IMR-90 (cell line): ENCODE measurements around the gene CDH16. TPM values are rescaled to one million over a fixed set of nuclear protein-coding genes. Genes with fewer than 3 reads are reported as not detected.

Experiments
- ATAC-seq: fragments of 200-7000 bp; cut with Tn5 transposase; 2 replicates; pipeline ENCODE4 v1.9.1; 2020; ENCODE audit warnings: low read depth, mild to moderate bottlenecking, moderate library complexity
- BruUV-seq: library from RNA; stranded (reverse); fragments of 400-500 nt; replicated peaks from 2 replicates; lab custom pipeline; 2021; lab: Mats Ljungman, UMichigan
- CTCF ChIA-PET: fragments of 300-600 bp; formaldehyde crosslinking; extraction: SDS; loops from one replicate; lab custom pipeline; 2021; ENCODE audit warnings: antibody characterized with exemption; lab: Yijun Ruan, JAX
- POLR2A ChIA-PET: fragments of 300-600 bp; sonication (Branson Sonifier 250); formaldehyde crosslinking; loops from one replicate; lab custom pipeline; 2022; ENCODE audit warnings: antibody characterized with exemption; ENCODE audit not compliant: unreplicated experiment; lab: Charles Lee
- DNase-seq: peaks from one replicate; pipeline ENCODE4 v3.0.0; 2013
- H2AFZ ChIP-seq: replicated peaks from 2 replicates; pipeline ENCODE3; 2013; ENCODE audit warnings: low read length, mild to moderate bottlenecking; ENCODE audit not compliant: poor library complexity
- H2AK5ac ChIP-seq: 2 replicates; pipeline ENCODE4 v1.6.1; 2013; ENCODE audit warnings: low read depth, low read length, inconsistent platforms
- H2AK9ac ChIP-seq: replicated peaks from 2 replicates; pipeline ENCODE3; 2013; ENCODE audit warnings: mild to moderate bottlenecking, low read depth, low read length, moderate library complexity; ENCODE audit not compliant: poor library complexity
- H2BK120ac ChIP-seq: 2 replicates; pipeline ENCODE4 v1.6.1; 2013; ENCODE audit warnings: low read depth, low read length, inconsistent platforms
- H2BK15ac ChIP-seq: 3 replicates; pipeline ENCODE4 v1.6.1; 2013; ENCODE audit warnings: low read depth, low read length, inconsistent platforms
- H2BK20ac ChIP-seq: 2 replicates; pipeline ENCODE4 v1.6.1; 2013; ENCODE audit warnings: low read depth, mild to moderate bottlenecking, inconsistent platforms, low read length, moderate library complexity
- H2BK5ac ChIP-seq: 2 replicates; pipeline ENCODE4 v1.6.1; 2013; ENCODE audit warnings: mild to moderate bottlenecking, low read depth, low read length, inconsistent platforms; ENCODE audit not compliant: poor library complexity, severe bottlenecking
- H3K14ac ChIP-seq: replicated peaks from 2 replicates; pipeline ENCODE4 v1.6.1; 2013; ENCODE audit warnings: low read depth, low read length, inconsistent platforms
- H3K18ac ChIP-seq: 2 replicates; pipeline ENCODE4 v1.6.1; 2013; ENCODE audit warnings: low read depth, low read length, control low read depth
- H3K23ac ChIP-seq: 2 replicates; pipeline ENCODE4 v1.6.1; 2013; ENCODE audit warnings: low read depth, low read length, inconsistent platforms
- H3K27ac ChIP-seq: 2 replicates; pipeline ENCODE4 v1.5.1; 2013; ENCODE audit warnings: mild to moderate bottlenecking, control low read depth, low read length; ENCODE audit not compliant: insufficient read depth
- H3K27me3 ChIP-seq: 2 replicates; pipeline ENCODE4 v1.6.1; 2013; ENCODE audit warnings: low read length; ENCODE audit not compliant: control insufficient read depth, insufficient read depth
- H3K36me3 ChIP-seq: 2 replicates; pipeline ENCODE4 v1.6.1; 2013; ENCODE audit warnings: low read length, mixed read lengths; ENCODE audit not compliant: control insufficient read depth, insufficient read depth
- H3K4ac ChIP-seq: 2 replicates; pipeline ENCODE4 v1.6.1; 2013; ENCODE audit warnings: low read depth, low read length, inconsistent platforms
- H3K4me1 ChIP-seq: 2 replicates; pipeline ENCODE4 v1.6.1; 2013; ENCODE audit warnings: low read length, mixed read lengths; ENCODE audit not compliant: control insufficient read depth, insufficient read depth
- H3K4me2 ChIP-seq: 2 replicates; pipeline ENCODE4 v1.6.1; 2013; ENCODE audit warnings: low read depth, mild to moderate bottlenecking, control low read depth, low read length, moderate library complexity
- H3K4me3 ChIP-seq: 2 replicates; pipeline ENCODE4 v1.5.1; 2013; ENCODE audit warnings: low read depth, mild to moderate bottlenecking, control low read depth, low read length, moderate library complexity; ENCODE audit not compliant: insufficient read depth
- H3K56ac ChIP-seq: 2 replicates; pipeline ENCODE4 v1.6.1; 2013; ENCODE audit warnings: low read length, inconsistent platforms; ENCODE audit not compliant: insufficient read depth; ENCODE audit errors: extremely low read depth
- H3K79me1 ChIP-seq, 2 experiments: 2 replicates each; pipeline ENCODE4 v1.6.1; 2013; ENCODE audit warnings: low read length in 2 of 2, inconsistent platforms in 1 of 2, low read depth in 1 of 2
- H3K9ac ChIP-seq: 2 replicates; pipeline ENCODE4 v1.6.1; 2013; ENCODE audit warnings: low read depth, low read length, control low read depth
- H3K9me1 ChIP-seq: 2 replicates; pipeline ENCODE4 v1.6.1; 2013; ENCODE audit warnings: low read length, inconsistent platforms; ENCODE audit not compliant: insufficient read depth
- H3K9me3 ChIP-seq: 2 replicates; pipeline ENCODE4 v1.6.1; 2013; ENCODE audit warnings: low read length; ENCODE audit not compliant: control insufficient read depth, insufficient read depth
- H4K20me1 ChIP-seq: 2 replicates; pipeline ENCODE4 v1.6.1; 2013; ENCODE audit warnings: low read length, inconsistent platforms; ENCODE audit not compliant: insufficient read depth
- H4K5ac ChIP-seq: 2 replicates; pipeline ENCODE4 v1.6.1; 2013; ENCODE audit warnings: mild to moderate bottlenecking, low read depth, low read length, control low read depth
- H4K8ac ChIP-seq, 2 experiments: 2 replicates each; pipeline ENCODE4 v1.6.1; 2013; ENCODE audit warnings: low read depth in 2 of 2, low read length in 2 of 2, control low read depth in 1 of 2, inconsistent platforms in 1 of 2
- H4K91ac ChIP-seq: 2 replicates; pipeline ENCODE4 v1.6.1; 2013; ENCODE audit warnings: low read depth, low read length, inconsistent platforms; ENCODE audit not compliant: insufficient read depth
- CHD1 ChIP-seq: IDR thresholded peaks from 2 replicates; pipeline ENCODE4 v1.6.1; 2012; ENCODE audit warnings: low read depth, low read length, improper control_type of control experiment
- MAZ ChIP-seq: IDR thresholded peaks from 2 replicates; pipeline ENCODE4 v1.6.1; 2012; ENCODE audit warnings: low read depth, mild to moderate bottlenecking, low read length, improper control_type of control experiment, moderate library complexity, borderline replicate concordance
- NFE2L2 ChIP-seq: fragments of 150-350 bp; IDR thresholded peaks from 2 replicates; pipeline ENCODE4 v1.6.1; 2016; ENCODE audit warnings: low read depth, mild to moderate bottlenecking, low read length
- USF2 ChIP-seq: fragments of 150-350 bp; IDR thresholded peaks from 2 replicates; pipeline ENCODE4 v1.6.1; 2017; ENCODE audit warnings: mild to moderate bottlenecking, antibody characterized with exemption, low read length, low read depth
- WGBS, 2 experiments: methylation state at CpG; one replicate each; pipeline versions ENCODE4 v1.1.5 to v1.1.7; 2013; ENCODE audit warnings: missing lambda C conversion rate in 2 of 2; ENCODE audit not compliant: insufficient read length in 1 of 2; ENCODE audit errors: extremely low coverage in 2 of 2; 5-methylcytosine and 5-hydroxymethylcytosine counted together
- dilution Hi-C: fragments of 300-500 bp; cut with HindIII; formaldehyde crosslinking; loops from one replicate; pipeline ENCODE4 v1.14.3; 2018; ENCODE audit warnings: low sequenced_read_pairs; ENCODE audit not compliant: unreplicated experiment
- in situ Hi-C: fragments of 300-500 bp; cut with MboI; formaldehyde crosslinking; loops from 3 replicates; pipeline ENCODE4 v1.14.3; 2019; ENCODE audit warnings: low sequenced_read_pairs, inconsistent platforms, mixed read lengths
- intact Hi-C: fragments of 100-400 bp; cut with micrococcal nuclease; formaldehyde crosslinking; loops from 2 replicates; pipeline ENCODE4 v1.10.0; 2022
- polyA plus RNA-seq, 3 experiments: library from polyadenylated mRNA; depleted of rRNA; stranded (reverse); fragments of >200 nt; gene quantifications; 2 replicates each; pipeline ENCODE4 v1.2.3, GENCODE V29; 2012; ENCODE audit warnings: low replicate concordance in 1 of 3
- total RNA-seq: library from RNA; depleted of rRNA; stranded (reverse); fragments of >200 nt; gene quantifications from 2 replicates; pipeline ENCODE4 v1.2.3, GENCODE V29; 2012

Gene CDH16
- total and polyA plus RNA-seq, 2 of the 4 experiments (the other 2 are of a cell fraction): not detected

DNA sequence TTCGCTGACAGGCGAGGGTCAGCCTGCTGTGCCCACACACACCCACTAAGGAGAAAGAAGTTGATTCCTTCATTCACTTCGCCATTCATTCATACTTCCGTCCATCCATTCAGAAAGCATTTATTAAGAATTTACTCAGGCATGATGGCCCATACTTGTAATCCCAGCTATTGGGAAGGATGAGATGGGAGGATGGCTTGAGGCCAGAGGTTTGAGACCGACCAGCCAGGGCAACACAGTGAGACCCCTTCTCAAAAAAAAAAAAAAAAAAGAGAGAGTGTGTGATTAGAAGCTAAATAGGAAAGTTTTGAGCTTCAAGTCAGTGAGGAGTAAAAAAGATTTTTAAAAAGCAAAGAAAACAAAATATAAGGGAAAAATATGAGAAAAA is 25.4 kb upstream of the CDH16 start:
- no peak overlapping the region for H2BK120ac ChIP-seq
- H2BK20ac ChIP-seq: no peak overlapping the region
- H3K27ac ChIP-seq: no peak overlapping the region
- ChIA-PET POLR2A (interaction anchor here (0.5 kb wide), 1 partner anchor 249 kb away, joined by 3 read pairs; no protein-coding TSS in a partner anchor), CTCF (interaction anchor here (1.0 to 2.7 kb wide), 2 partner anchors 17 to 49 kb away, joined by 3 to 11 read pairs; partner anchors contain the start of gene CES3)
- no peaks in the 10 kb centered on the region for H3K9me1 ChIP-seq
- H2BK5ac ChIP-seq: no peak overlapping the region
- H2AFZ ChIP-seq: no peak overlapping the region
- no peak overlapping the region for H2BK15ac ChIP-seq
- no CpG with 5 or more reads among the region's 5 CpGs for WGBS, 2 experiments
- ATAC-seq (no peak), DNase-seq (no peak)
- H2AK5ac ChIP-seq: no peak overlapping the region
- H4K5ac ChIP-seq: no peak overlapping the region
- dilution Hi-C loops (no loop called here), in situ Hi-C loops (no loop called here), intact Hi-C loops (no loop called here)
- H3K27me3 ChIP-seq: peaks cover 10% of the 10 kb centered on the region; the same call in 1 of the 2 replicates
- no peak overlapping the region for H3K4ac ChIP-seq
- peaks cover 6% of the 10 kb centered on the region for H3K4me1 ChIP-seq
- no peaks in the 10 kb centered on the region; the same call in 1 of the 2 replicates for H4K20me1 ChIP-seq
- no peaks in the 10 kb centered on the region for H3K9me3 ChIP-seq
- no peak overlapping the region for H4K91ac ChIP-seq
- BruUV-seq: no TSS peak
- no peak overlapping the region for H3K14ac ChIP-seq
- H3K23ac ChIP-seq: no peak overlapping the region
- no peak overlapping the region for H3K4me3 ChIP-seq
- no peak overlapping the region for H3K18ac ChIP-seq
- H3K9ac ChIP-seq: no peak overlapping the region
- no peak overlapping the region for H2AK9ac ChIP-seq
- H3K56ac ChIP-seq: no peak overlapping the region
- peaks cover 0 to 21% of the 10 kb centered on the region in 2 experiments; a peak in 3 of 4 replicates for H3K79me1 ChIP-seq
- TF ChIP-seq MAZ (no peak), NFE2L2 (no peak), CHD1 (no peak), USF2 (no peak)
- H4K8ac ChIP-seq: no peak overlapping the region
- no peak overlapping the region for H3K4me2 ChIP-seq
- H3K36me3 ChIP-seq: peaks cover 50% of the 10 kb centered on the region
